Astrocyte of the cerebellum (primary cell): ENCODE results near the gene NRBF2.

ENCODE experiments used
- DNase-seq: peaks from one replicate; pipeline ENCODE4 v3.0.0-alpha.2; 2011; ENCODE audit warnings: low read depth
- H3K4me3 ChIP-seq: 2 replicates; pipeline ENCODE4 v1.5.1; 2011; ENCODE audit warnings: mild to moderate bottlenecking, low read depth, low read length, moderate library complexity
- in situ Hi-C: cut with HindIII; loops from 2 replicates; pipeline ENCODE4 v1.10.0; 2017; ENCODE audit warnings: low sequenced_read_pairs
- TF ChIP-seq, protein P1 (sequence below): IDR thresholded peaks from 2 replicates; pipeline ENCODE4 v1.5.1; 2012; ENCODE audit warnings: low read length, low read depth, moderate library complexity, mild to moderate bottlenecking; ENCODE audit errors: missing control alignments

NRBF2 gene

GRCh38 chr10:63157845-63158624, 24.9 kb downstream of the NRBF2 start:
- TF ChIP-seq, protein P1, sequence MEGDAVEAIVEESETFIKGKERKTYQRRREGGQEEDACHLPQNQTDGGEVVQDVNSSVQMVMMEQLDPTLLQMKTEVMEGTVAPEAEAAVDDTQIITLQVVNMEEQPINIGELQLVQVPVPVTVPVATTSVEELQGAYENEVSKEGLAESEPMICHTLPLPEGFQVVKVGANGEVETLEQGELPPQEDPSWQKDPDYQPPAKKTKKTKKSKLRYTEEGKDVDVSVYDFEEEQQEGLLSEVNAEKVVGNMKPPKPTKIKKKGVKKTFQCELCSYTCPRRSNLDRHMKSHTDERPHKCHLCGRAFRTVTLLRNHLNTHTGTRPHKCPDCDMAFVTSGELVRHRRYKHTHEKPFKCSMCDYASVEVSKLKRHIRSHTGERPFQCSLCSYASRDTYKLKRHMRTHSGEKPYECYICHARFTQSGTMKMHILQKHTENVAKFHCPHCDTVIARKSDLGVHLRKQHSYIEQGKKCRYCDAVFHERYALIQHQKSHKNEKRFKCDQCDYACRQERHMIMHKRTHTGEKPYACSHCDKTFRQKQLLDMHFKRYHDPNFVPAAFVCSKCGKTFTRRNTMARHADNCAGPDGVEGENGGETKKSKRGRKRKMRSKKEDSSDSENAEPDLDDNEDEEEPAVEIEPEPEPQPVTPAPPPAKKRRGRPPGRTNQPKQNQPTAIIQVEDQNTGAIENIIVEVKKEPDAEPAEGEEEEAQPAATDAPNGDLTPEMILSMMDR = peak; percentile 77
- DNase-seq = peak; percentile 91
- in situ Hi-C loops = loop anchor here (5.0 kb wide), 1 partner anchor 891 kb away; the partner anchor contains the start of gene RTKN2
- no peak overlapping the region for H3K4me3 ChIP-seq

- no peak overlapping the region for H3K4me3 ChIP-seq
- no peak for DNase-seq
- TF ChIP-seq, protein P1 = no peak
- in situ Hi-C loops = no loop called here
These were observed 28.5 kb downstream of the NRBF2 start for GRCh38 chr10:63161592-63161991.

GRCh38 chr10:63164166-63164623, 31.1 kb downstream of the NRBF2 start:
- H3K4me3 ChIP-seq = no peak overlapping the region
- DNase-seq = no peak
- TF ChIP-seq, protein P1 = no peak
- in situ Hi-C loops = no loop called here

DNA sequence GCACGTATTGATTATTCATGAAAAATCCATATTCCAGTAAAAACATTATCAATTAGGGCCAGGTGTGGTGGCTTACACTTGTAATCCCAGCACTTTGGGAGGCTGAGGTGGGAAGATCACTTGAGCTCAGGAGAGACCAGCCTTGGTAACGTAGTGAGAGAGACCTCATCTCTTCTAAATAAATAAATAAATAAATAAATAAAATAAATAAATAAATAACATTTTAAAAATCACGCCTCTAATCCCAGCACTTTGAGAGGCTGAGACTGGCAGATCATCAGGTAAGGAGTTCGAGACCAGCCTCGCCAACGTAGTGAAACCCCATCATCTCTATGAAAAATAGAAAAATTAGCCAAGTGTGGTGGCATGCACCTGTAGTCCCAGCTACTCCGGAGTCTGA, 32.1 kb downstream of the NRBF2 start:
- in situ Hi-C loops = loop anchor here (5.0 kb wide), 1 partner anchor 552 kb away; no protein-coding TSS in a partner anchor
- TF ChIP-seq, protein P1 = no peak
- DNase-seq = no peak
- H3K4me3 ChIP-seq = no peak overlapping the region

- TF ChIP-seq, protein P1 = peak; percentile 83
- H3K4me3 ChIP-seq = no peak overlapping the region
- peak; percentile 83 for DNase-seq
- in situ Hi-C loops = loop anchor here (5.0 kb wide), 1 partner anchor 551 kb away; no protein-coding TSS in a partner anchor
These were observed 33.7 kb downstream of the NRBF2 start for GRCh38 chr10:63166742-63167258.

GRCh38 chr10:63168821-63169462, 35.8 kb downstream of the NRBF2 start:
- DNase-seq = no peak
- in situ Hi-C loops = loop anchor here (5.0 kb wide), 1 partner anchor 548 kb away; no protein-coding TSS in a partner anchor
- TF ChIP-seq, protein P1 = no peak
- no peak overlapping the region for H3K4me3 ChIP-seq
